ENCODE measurements around the gene NKAPL.
"Not testable (repeated sequence)": the region's sequence is repeated elsewhere in the genome, so short reads cannot be mapped to it uniquely, and the experiment has no call there.

Gene NKAPL

GRCh38 chr6:28296520-28297060 lies 37.5 kb downstream of the NKAPL start:
- no peak for DNase-seq (ENCODE audit: low read depth)

- DNase-seq (ENCODE audit: low read depth), result no peak
Measured at GRCh38 chr6:28303570-28303969, 44.5 kb downstream of the NKAPL start.

DNA sequence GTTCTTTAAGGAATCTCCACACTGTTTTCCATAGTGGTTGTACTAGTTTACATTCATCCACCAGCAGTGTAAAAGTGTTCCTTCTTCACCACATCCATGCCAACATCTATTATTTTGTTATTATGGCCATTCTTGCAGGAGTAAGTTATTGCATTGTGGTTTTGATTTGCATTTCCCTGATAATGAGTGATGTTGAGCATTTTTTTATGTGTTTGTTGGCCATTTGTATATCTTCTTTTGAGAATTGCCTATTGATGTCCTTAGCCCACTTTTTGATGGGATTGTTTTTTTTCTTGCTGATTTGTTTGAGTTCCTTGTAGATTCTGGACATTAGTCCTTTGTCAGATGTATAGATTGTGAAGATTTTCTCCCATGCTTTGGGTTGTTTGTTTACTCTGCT lies 47.3 kb downstream of the NKAPL start:
- DNase-seq (ENCODE audit: low read depth), result not testable (repeated sequence)
